Astrocyte (in vitro differentiated cells and primary cell): Measurements from ENCODE around the gene ZFYVE27. TPM values are rescaled to one million over a fixed set of nuclear protein-coding genes. Genes with fewer than 3 reads are reported as not detected.

Source experiments
- DNase-seq: peaks from one replicate; pipeline ENCODE4 v3.0.0-alpha.2; 2010; ENCODE audit warnings: low read depth
- FAIRE-seq: peaks from 2 replicates; lab custom pipeline; 2011; peaks lifted over from hg19 to GRCh38; lab: Jason Lieb, UNC
- H2AFZ ChIP-seq: 2 replicates; pipeline ENCODE4 v1.6.0; 2012; ENCODE audit warnings: low read depth, low read length, inconsistent platforms
- H3K27ac ChIP-seq: 2 replicates; pipeline ENCODE4 v1.5.1; 2011; ENCODE audit warnings: low read depth, low read length, inconsistent platforms
- H3K27me3 ChIP-seq: 2 replicates; pipeline ENCODE4 v1.6.0; 2011; ENCODE audit warnings: low read length, inconsistent platforms; ENCODE audit not compliant: insufficient read depth
- H3K36me3 ChIP-seq: 2 replicates; pipeline ENCODE4 v1.5.1; 2011; ENCODE audit warnings: low read length, inconsistent platforms; ENCODE audit not compliant: insufficient read depth
- H3K4me1 ChIP-seq: 2 replicates; pipeline ENCODE4 v1.5.1; 2011; ENCODE audit warnings: low read length, inconsistent platforms; ENCODE audit not compliant: insufficient read depth
- H3K4me2 ChIP-seq: 2 replicates; pipeline ENCODE4 v1.6.0; 2012; ENCODE audit warnings: low read length, inconsistent platforms
- H3K4me3 ChIP-seq: 2 replicates; pipeline ENCODE4 v1.5.1; 2011; ENCODE audit warnings: low read depth, mild to moderate bottlenecking, low read length, inconsistent platforms; ENCODE audit not compliant: insufficient read depth
- H3K79me2 ChIP-seq: 2 replicates; pipeline ENCODE4 v1.6.0; 2012; ENCODE audit warnings: mild to moderate bottlenecking, low read length, inconsistent platforms; ENCODE audit not compliant: insufficient read depth
- H3K9ac ChIP-seq: 2 replicates; pipeline ENCODE4 v1.6.0; 2012; ENCODE audit warnings: mild to moderate bottlenecking, low read length, inconsistent platforms
- H3K9me3 ChIP-seq: 2 replicates; pipeline ENCODE4 v1.5.1; 2012; ENCODE audit warnings: low read depth, mild to moderate bottlenecking, low read length, inconsistent platforms; ENCODE audit not compliant: insufficient read depth
- H4K20me1 ChIP-seq: 2 replicates; pipeline ENCODE4 v1.6.0; 2012; ENCODE audit warnings: low read length, inconsistent platforms; ENCODE audit not compliant: insufficient read depth
- H3K27ac Mint-ChIP-seq: one replicate; pipeline ENCODE4 v1.8.0; 2021; ENCODE audit warnings: mild to moderate bottlenecking, mixed read lengths; ENCODE audit not compliant: unreplicated experiment
- H3K27me3 Mint-ChIP-seq: one replicate; pipeline ENCODE4 v1.8.0; 2021; ENCODE audit warnings: low read depth, mixed read lengths; ENCODE audit not compliant: unreplicated experiment
- H3K36me3 Mint-ChIP-seq: one replicate; pipeline ENCODE4 v1.8.0; 2021; ENCODE audit warnings: low read depth, mixed read lengths; ENCODE audit not compliant: unreplicated experiment
- H3K4me1 Mint-ChIP-seq: one replicate; pipeline ENCODE4 v1.8.0; 2021; ENCODE audit warnings: low read depth, mixed read lengths; ENCODE audit not compliant: unreplicated experiment
- H3K4me3 Mint-ChIP-seq: one replicate; pipeline ENCODE4 v1.8.0; 2021; ENCODE audit warnings: mild to moderate bottlenecking, moderate library complexity, mixed read lengths; ENCODE audit not compliant: unreplicated experiment
- H3K9me3 Mint-ChIP-seq: one replicate; pipeline ENCODE4 v1.8.0; 2021; ENCODE audit warnings: mild to moderate bottlenecking, mixed read lengths; ENCODE audit not compliant: unreplicated experiment
- EZH2 ChIP-seq: IDR thresholded peaks from 2 replicates; pipeline ENCODE4 v1.6.1; 2012; ENCODE audit warnings: mild to moderate bottlenecking, low read length, inconsistent platforms; ENCODE audit not compliant: insufficient read depth
- total RNA-seq: library from RNA; stranded (reverse); gene quantifications from 2 replicates; pipeline ENCODE4 v1.2.1, GENCODE V29; 2021
- TF ChIP-seq, protein P1 (sequence below): IDR thresholded peaks from 2 replicates; pipeline ENCODE4 v1.5.1; 2011; ENCODE audit warnings: low read depth, mild to moderate bottlenecking, inconsistent platforms, low read length, moderate library complexity; ENCODE audit not compliant: insufficient read depth

ZFYVE27 gene
- total RNA-seq, 1 donor from 2014 or later, result 32.8 TPM

DNA sequence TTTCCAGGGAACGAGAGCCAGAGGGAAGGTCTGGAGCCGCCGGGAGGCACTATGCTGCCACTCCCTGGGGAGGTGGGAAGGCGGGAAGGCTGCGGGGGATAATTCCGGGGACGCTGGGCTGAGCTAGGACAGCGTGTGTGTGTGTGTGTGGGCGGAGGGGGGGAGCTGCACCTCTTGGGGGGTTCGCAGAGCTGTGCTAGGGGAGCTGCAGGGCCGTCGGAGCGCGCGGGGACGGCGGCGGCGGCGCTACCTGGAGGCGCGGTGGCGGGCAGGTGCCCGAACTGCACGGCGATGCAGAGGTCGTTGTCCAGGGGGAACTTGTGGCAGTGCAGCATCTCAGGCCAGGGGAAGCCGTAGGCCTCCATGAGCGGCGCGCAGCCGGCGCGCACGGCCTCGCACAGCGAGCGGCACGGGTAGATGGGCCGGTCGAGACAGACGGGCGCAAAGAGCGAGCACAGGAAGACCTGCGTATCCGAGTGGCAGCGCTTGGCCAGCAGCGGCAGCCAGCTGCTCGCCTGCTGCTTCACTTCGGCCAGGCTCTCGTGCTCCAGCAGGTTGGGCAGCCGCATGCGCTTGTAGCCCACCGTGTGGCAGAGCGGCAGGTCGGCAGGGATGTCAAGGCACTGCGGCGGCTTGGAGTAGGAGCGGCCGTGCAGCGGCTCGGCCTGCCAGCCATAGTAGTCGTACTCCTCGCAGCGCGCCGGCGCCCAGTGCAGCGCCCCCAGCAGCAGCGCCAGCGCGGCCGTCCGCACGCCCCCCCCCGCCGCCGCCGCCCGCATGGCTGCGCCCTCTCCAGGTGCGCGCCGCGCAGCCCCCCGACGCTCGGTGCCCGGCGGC lies 34.3 kb downstream of the ZFYVE27 start:
- no peaks in the 10 kb centered on the region for H3K36me3 ChIP-seq
- Mint-ChIP-seq H3K4me3 (peak overlapping the region; percentile 79), H3K27me3 (peaks cover 67% of the 10 kb centered on the region), H3K27ac (no peak overlapping the region), H3K4me1 (no peaks in the 10 kb centered on the region), H3K9me3 (peaks cover 9% of the 10 kb centered on the region), H3K36me3 (peaks cover 21% of the 10 kb centered on the region)
- FAIRE-seq (no peak), DNase-seq (peak; percentile 26)
- H3K79me2 ChIP-seq, result no peaks in the 10 kb centered on the region
- H3K9me3 ChIP-seq, result no peaks in the 10 kb centered on the region
- H2AFZ ChIP-seq, result peak overlapping the region; percentile 58
- H3K27ac ChIP-seq, result no peak overlapping the region
- H4K20me1 ChIP-seq, result peaks cover 17% of the 10 kb centered on the region
- H3K4me1 ChIP-seq, result peaks cover 3% of the 10 kb centered on the region
- no peak overlapping the region for H3K9ac ChIP-seq
- H3K4me2 ChIP-seq, result peak overlapping the region; percentile 79
- H3K4me3 ChIP-seq, result peak overlapping the region; percentile 39
- peaks cover 37% of the 10 kb centered on the region for H3K27me3 ChIP-seq
- TF ChIP-seq, protein P1, sequence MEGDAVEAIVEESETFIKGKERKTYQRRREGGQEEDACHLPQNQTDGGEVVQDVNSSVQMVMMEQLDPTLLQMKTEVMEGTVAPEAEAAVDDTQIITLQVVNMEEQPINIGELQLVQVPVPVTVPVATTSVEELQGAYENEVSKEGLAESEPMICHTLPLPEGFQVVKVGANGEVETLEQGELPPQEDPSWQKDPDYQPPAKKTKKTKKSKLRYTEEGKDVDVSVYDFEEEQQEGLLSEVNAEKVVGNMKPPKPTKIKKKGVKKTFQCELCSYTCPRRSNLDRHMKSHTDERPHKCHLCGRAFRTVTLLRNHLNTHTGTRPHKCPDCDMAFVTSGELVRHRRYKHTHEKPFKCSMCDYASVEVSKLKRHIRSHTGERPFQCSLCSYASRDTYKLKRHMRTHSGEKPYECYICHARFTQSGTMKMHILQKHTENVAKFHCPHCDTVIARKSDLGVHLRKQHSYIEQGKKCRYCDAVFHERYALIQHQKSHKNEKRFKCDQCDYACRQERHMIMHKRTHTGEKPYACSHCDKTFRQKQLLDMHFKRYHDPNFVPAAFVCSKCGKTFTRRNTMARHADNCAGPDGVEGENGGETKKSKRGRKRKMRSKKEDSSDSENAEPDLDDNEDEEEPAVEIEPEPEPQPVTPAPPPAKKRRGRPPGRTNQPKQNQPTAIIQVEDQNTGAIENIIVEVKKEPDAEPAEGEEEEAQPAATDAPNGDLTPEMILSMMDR, result no peak
- TF ChIP-seq EZH2, result peak; percentile 80

DNA sequence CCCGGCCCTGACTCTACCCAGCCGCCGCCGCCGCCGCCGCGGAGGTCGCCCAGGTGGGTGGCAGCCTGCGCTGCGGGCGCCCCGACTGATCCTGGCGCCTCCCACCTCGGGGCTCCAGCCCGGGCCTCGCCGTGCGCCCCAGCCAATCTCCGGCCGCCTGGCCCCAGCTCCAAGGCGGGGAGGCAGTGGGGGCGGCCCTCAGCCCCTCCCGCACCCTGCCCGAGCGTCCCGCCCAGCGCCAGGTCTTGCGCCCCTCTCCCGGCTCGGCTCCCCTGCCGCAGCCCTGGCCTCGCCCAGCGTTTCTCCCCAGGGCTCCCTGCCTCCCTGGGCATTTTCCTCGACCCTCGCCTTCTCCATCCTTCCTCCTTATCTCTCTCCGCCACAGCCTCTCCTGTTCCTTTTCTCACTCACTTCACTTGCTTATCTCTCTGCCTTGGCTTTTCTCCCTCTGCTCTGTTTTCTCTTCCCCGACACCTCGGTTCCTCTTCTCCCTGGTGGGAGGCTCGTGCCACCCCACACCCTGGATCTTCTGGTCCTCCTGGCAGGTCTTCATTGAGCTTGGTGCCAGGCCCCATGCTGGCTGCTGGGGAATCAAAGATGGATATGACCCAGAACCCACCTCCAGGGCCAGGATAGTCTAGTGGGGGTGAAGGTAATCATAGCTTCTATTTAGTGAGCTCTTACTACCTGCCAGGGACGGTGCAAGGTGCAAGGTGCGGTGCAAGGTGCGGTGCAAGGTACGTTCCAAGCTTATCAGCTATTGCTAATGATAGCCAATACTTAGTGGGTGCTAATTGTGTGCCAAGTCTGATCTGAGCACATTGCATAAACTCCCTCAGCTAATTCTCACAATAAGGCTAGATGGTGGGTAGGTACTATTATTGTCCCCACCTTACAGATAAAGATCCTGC lies 35.2 kb downstream of the ZFYVE27 start, which contains the start of gene SFRP5:
TSS of gene SFRP5 (minus strand) at position 87 of the 911 bp plus-strand sequence. CDS start 166 bp downstream, outside the sequence.
- peaks cover 3% of the 10 kb centered on the region for H3K4me1 ChIP-seq
- H3K9me3 ChIP-seq, result no peaks in the 10 kb centered on the region
- no peaks in the 10 kb centered on the region for H3K79me2 ChIP-seq
- H3K9ac ChIP-seq, result no peak within 1 kb of the TSS
- Mint-ChIP-seq H3K9me3 (peaks cover 9% of the 10 kb centered on the region), H3K36me3 (peaks cover 21% of the 10 kb centered on the region), H3K27ac (peak within 1 kb of the TSS; percentile 28), H3K4me1 (no peaks in the 10 kb centered on the region), H3K4me3 (peak within 1 kb of the TSS; percentile 79), H3K27me3 (peaks cover 67% of the 10 kb centered on the region)
- no peak for DNase-seq
- H3K27ac ChIP-seq, result no peak within 1 kb of the TSS
- FAIRE-seq, result no peak
- peak; percentile 33 for TF ChIP-seq EZH2
- TF ChIP-seq, protein P1, result no peak
- H2AFZ ChIP-seq, result peak within 1 kb of the TSS; percentile 58
- peak within 1 kb of the TSS; percentile 79 for H3K4me2 ChIP-seq
- H3K36me3 ChIP-seq, result no peaks in the 10 kb centered on the region
- peak within 1 kb of the TSS; percentile 39 for H3K4me3 ChIP-seq
- H4K20me1 ChIP-seq, result peaks cover 17% of the 10 kb centered on the region
- H3K27me3 ChIP-seq, result peaks cover 37% of the 10 kb centered on the region
